Breast epithelium (tissue), 4 donors: ENCODE data around the gene DDX41. TPM values are rescaled to one million over a fixed set of nuclear protein-coding genes. Genes with fewer than 3 reads are reported as not detected.

Source experiments
- DNase-seq, 2 donors: peaks; one replicate each; pipeline ENCODE4 v3.0.0-alpha.2; 2019; ENCODE audit warnings: low spot score in 2 of 2
- H3K27ac ChIP-seq, 2 donors: fragments of 200-600 bp; sonication (generic) in 1 of 2; one replicate each; pipeline ENCODE4 v1.5.1; 2016 to 2019; ENCODE audit warnings: mild to moderate bottlenecking in 1 of 2
- H3K27me3 ChIP-seq, 2 donors: fragments of 200-600 bp; sonication (generic) in 1 of 2; one replicate each; pipeline versions ENCODE4 v1.5.1 to v1.6.0; 2017 to 2019; ENCODE audit warnings: control low read depth in 1 of 2, mild to moderate bottlenecking in 1 of 2
- H3K36me3 ChIP-seq: fragments of 200-600 bp; one replicate; pipeline ENCODE4 v1.5.1; 2019
- H3K4me1 ChIP-seq, 2 donors: fragments of 200-600 bp; sonication (generic); one replicate each; pipeline ENCODE4 v1.5.1; 2016 to 2019; ENCODE audit warnings: control low read depth in 1 of 2
- H3K4me3 ChIP-seq, 3 donors: fragments of 200-600 bp; sonication (generic); 1 replicate in 2 of 3; 2 replicates in 1 of 3; pipeline ENCODE4 v1.5.1; 2016 to 2019; ENCODE audit warnings: mild to moderate bottlenecking in 3 of 3, moderate library complexity in 2 of 3
- H3K9me3 ChIP-seq, 2 donors: fragments of 200-600 bp; sonication (generic) in 1 of 2; one replicate each; pipeline ENCODE4 v1.5.1; 2016 to 2019; ENCODE audit warnings: control low read depth in 1 of 2
- POLR2A ChIP-seq: fragments of 450-650 bp; IDR thresholded peaks from one replicate; pipeline ENCODE4 v1.6.1; 2016; ENCODE audit warnings: antibody characterized with exemption, mild to moderate bottlenecking, moderate library complexity
- POLR2AphosphoS5 ChIP-seq, 3 donors: sonication (generic); formaldehyde crosslinking; IDR thresholded peaks; one replicate each; pipeline ENCODE4 v1.6.1; 2017; ENCODE audit warnings: antibody characterized with exemption in 3 of 3
- intact Hi-C: fragments of 100-400 bp; cut with DNase I; formaldehyde crosslinking; loops from one replicate; pipeline ENCODE4 v1.15.1; 2023; ENCODE audit warnings: low total_unique reads
- total RNA-seq, 3 donors: library from RNA; depleted of rRNA; stranded (reverse); fragments of >200 nt; gene quantifications; one replicate each; pipeline ENCODE4 v1.1.0, GENCODE V29; 2016
- TF ChIP-seq, protein P1 (sequence below), 3 donors: fragments of 450-650 bp; IDR thresholded peaks; one replicate each; pipeline ENCODE4 v1.5.1; 2016 to 2017; ENCODE audit warnings: antibody characterized with exemption in 3 of 3, mild to moderate bottlenecking in 3 of 3, moderate library complexity in 3 of 3

Gene DDX41
- total RNA-seq, 3 donors from 2014 or later: 76.0 to 110 (median 103) TPM

DNA sequence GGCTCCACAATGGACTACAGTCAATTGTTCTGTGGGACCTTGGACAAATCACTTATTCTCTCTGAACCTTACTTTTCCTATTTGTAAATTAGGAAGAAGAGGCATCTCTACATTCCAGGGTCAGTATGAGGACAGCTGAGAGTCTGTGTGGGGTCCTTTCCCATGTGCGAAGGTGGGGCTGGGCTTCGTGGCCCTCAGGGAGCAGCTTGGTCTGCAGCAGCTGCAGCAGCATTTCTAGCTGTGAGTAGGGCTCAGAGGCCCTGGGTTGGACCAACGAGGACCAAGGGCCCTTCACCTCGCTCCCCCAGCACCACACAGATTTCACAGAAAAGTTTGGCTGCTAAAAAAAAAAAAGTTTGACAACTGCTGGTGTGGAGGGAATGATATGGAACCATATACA is 9.4 kb upstream of the DDX41 start:
- no peak for DNase-seq
- Histone ChIP-seq H3K4me3 (no peak overlapping the region), H3K27ac (no peak overlapping the region), H3K4me1 (no peaks in the 10 kb centered on the region), H3K27me3 (no peaks in the 10 kb centered on the region), H3K36me3 (no peaks in the 10 kb centered on the region), H3K9me3 (no peaks in the 10 kb centered on the region)
- intact Hi-C loops: no loop called here
- TF ChIP-seq, protein P1, sequence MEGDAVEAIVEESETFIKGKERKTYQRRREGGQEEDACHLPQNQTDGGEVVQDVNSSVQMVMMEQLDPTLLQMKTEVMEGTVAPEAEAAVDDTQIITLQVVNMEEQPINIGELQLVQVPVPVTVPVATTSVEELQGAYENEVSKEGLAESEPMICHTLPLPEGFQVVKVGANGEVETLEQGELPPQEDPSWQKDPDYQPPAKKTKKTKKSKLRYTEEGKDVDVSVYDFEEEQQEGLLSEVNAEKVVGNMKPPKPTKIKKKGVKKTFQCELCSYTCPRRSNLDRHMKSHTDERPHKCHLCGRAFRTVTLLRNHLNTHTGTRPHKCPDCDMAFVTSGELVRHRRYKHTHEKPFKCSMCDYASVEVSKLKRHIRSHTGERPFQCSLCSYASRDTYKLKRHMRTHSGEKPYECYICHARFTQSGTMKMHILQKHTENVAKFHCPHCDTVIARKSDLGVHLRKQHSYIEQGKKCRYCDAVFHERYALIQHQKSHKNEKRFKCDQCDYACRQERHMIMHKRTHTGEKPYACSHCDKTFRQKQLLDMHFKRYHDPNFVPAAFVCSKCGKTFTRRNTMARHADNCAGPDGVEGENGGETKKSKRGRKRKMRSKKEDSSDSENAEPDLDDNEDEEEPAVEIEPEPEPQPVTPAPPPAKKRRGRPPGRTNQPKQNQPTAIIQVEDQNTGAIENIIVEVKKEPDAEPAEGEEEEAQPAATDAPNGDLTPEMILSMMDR (IDR thresholded peaks at IDR 0.05): no peak
- TF ChIP-seq POLR2AphosphoS5 (IDR thresholded peaks at IDR 0.05): no peak

GRCh38 chr5:177524941-177525655 is 8.3 kb upstream of the DDX41 start:
- intact Hi-C loops: no loop called here
- DNase-seq: no peak
- no peak overlapping the region for H3K4me3 ChIP-seq
- H3K36me3 ChIP-seq: no peaks in the 10 kb centered on the region
- H3K27me3 ChIP-seq: no peaks in the 10 kb centered on the region
- no peaks in the 10 kb centered on the region for H3K4me1 ChIP-seq
- no peaks in the 10 kb centered on the region for H3K9me3 ChIP-seq
- TF ChIP-seq, protein P1 (IDR thresholded peaks at IDR 0.05): no peak
- no peak for TF ChIP-seq POLR2A
- TF ChIP-seq POLR2AphosphoS5 (IDR thresholded peaks at IDR 0.05): no peak
- H3K27ac ChIP-seq: peak overlapping the region in 1 of 2 donors; percentile 12

- no peak for TF ChIP-seq POLR2AphosphoS5 (IDR thresholded peaks at IDR 0.05)
- TF ChIP-seq, protein P1 (IDR thresholded peaks at IDR 0.05): no peak
- no peak for TF ChIP-seq POLR2A
- Histone ChIP-seq H3K9me3 (no peaks in the 10 kb centered on the region), H3K27me3 (no peaks in the 10 kb centered on the region), H3K36me3 (no peaks in the 10 kb centered on the region), H3K4me3 (no peak overlapping the region), H3K4me1 (no peaks in the 10 kb centered on the region), H3K27ac (peak overlapping the region in 1 of 2 donors; percentile 12)
- intact Hi-C loops: no loop called here
- no peak for DNase-seq
Measured at GRCh38 chr5:177524539-177524900, 7.8 kb upstream of the DDX41 start.

DNA sequence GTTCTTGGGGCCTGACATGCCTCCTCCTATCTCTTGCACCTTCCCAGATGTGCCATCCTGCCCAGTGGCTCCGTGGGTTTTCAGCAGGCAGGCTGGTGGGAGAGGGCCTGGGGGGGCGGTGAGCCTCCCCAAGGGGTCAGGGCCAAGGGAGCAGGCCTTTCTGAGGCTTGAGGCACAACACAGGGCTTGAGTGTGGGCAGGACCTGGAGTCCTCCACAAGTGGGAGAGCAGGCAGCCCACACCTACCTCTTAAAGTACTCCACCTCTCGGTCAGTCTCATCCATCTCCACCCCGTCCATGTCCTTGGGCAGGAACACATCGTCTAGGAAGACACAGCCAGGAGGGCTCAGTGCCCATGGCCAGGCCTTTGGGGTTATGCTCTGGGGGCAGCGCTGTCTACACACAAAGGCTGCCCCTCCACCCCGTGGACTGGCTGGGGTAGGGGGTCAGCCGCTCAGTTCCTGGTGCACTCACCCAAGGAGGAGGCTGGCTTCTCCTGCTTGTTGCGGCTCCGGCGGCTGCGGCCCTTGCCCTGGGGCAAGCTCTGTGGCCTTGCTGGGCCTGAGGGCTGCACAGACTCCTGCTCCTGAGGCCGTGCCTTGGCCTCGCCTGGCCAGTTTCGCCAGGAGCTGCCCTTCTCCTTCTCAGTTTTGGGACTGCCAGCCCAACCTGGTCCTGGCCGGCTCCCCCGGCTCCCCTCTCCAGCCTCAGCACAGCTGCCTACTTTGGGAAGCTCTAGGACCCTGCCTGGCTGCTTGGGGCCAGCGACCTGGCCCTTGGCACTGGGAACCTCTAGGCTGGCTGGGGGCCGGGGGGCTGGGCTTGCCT is 7.2 kb upstream of the DDX41 start:
- TF ChIP-seq POLR2AphosphoS5 (IDR thresholded peaks at IDR 0.05) (no peak), POLR2A (no peak)
- TF ChIP-seq, protein P1 (IDR thresholded peaks at IDR 0.05): no peak
- H3K27me3 ChIP-seq: no peaks in the 10 kb centered on the region

GRCh38 chr5:177520916-177521513 is 4.3 kb upstream of the DDX41 start:
- intact Hi-C loops: no loop called here
- Histone ChIP-seq H3K27ac (no peak overlapping the region), H3K27me3 (no peaks in the 10 kb centered on the region), H3K4me1 (peaks cover 2% of the 10 kb centered on the region in 2 donors), H3K36me3 (no peaks in the 10 kb centered on the region), H3K9me3 (no peaks in the 10 kb centered on the region), H3K4me3 (no peak overlapping the region)
- DNase-seq: no peak
- TF ChIP-seq, protein P1 (IDR thresholded peaks at IDR 0.05): no peak
- TF ChIP-seq POLR2AphosphoS5 (IDR thresholded peaks at IDR 0.05) (no peak), POLR2A (no peak)

More for the DNA sequence above, 7.2 kb upstream of the DDX41 start:
- intact Hi-C loops: no loop called here
- no peaks in the 10 kb centered on the region for H3K4me1 ChIP-seq
- H3K4me3 ChIP-seq: no peak overlapping the region
- no peaks in the 10 kb centered on the region for H3K9me3 ChIP-seq
- no peak for DNase-seq
- peak overlapping the region in 1 of 2 donors; percentile 12 for H3K27ac ChIP-seq
- H3K36me3 ChIP-seq: no peaks in the 10 kb centered on the region
